Erythroblast (primary cell): ENCODE measurements around the gene MOCOS.

Experiments used
- GATA1 ChIP-seq: IDR thresholded peaks from 2 replicates; pipeline ENCODE4 v1.6.1; 2011; ENCODE audit warnings: low read depth, mild to moderate bottlenecking, control low read depth, low read length, moderate library complexity
- POLR2A ChIP-seq: IDR thresholded peaks from 2 replicates; pipeline ENCODE4 v1.6.1; 2011; ENCODE audit warnings: mild to moderate bottlenecking, low read length

- no peak for TF ChIP-seq POLR2A
- TF ChIP-seq GATA1: no peak
Observed at GRCh38 chr18:36304723-36305122, 117.4 kb downstream of the MOCOS start.
